SK-N-SH (cell line): ENCODE data around the gene AGAP1. TPM values are rescaled to one million over a fixed set of nuclear protein-coding genes. Genes with fewer than 3 reads are reported as not detected.

Experiments
- CTCF ChIA-PET: fragments of 300-600, 350-600 bp; formaldehyde crosslinking; extraction: SDS; loops from one replicate; lab custom pipeline; 2021; lab: Yijun Ruan, JAX
- POLR2A ChIA-PET: fragments of 350-600 bp; sonication (Branson Sonifier 250); formaldehyde crosslinking; extraction: SDS; loops from one replicate; lab custom pipeline; 2020; ENCODE audit warnings: antibody characterized with exemption, inconsistent platforms; lab: Yijun Ruan, JAX
- DNase-seq: peaks from one replicate; pipeline ENCODE4 v3.0.0; 2012
- H2AFZ ChIP-seq: fragments of 200-600 bp; sonication (generic); 2 replicates; pipeline ENCODE4 v1.8.1; 2016; ENCODE audit warnings: antibody characterized with exemption, mild to moderate bottlenecking, low read depth
- H3F3A ChIP-seq: fragments of 200-600 bp; sonication (generic); replicated peaks from 2 replicates; pipeline ENCODE3; 2016; ENCODE audit warnings: antibody characterized with exemption, mild to moderate bottlenecking; ENCODE audit not compliant: insufficient read depth
- H3K27ac ChIP-seq, 2 experiments: fragments of 200-500 bp in 1 of 2; fragments of 200-600 bp in 1 of 2; sonication (Bioruptor generic) in 1 of 2; sonication (generic), shearing (Covaris generic) in 1 of 2; 2 replicates each; pipeline versions ENCODE4 v1.5.1 to v1.6.1; 2014 to 2016; ENCODE audit warnings: low read depth in 2 of 2, inconsistent platforms in 1 of 2, low read length in 1 of 2, mild to moderate bottlenecking in 1 of 2, mixed read lengths in 1 of 2
- H3K27me3 ChIP-seq: fragments of 200-600 bp; sonication (generic), shearing (Covaris generic); 2 replicates; pipeline ENCODE4 v1.6.1; 2016; ENCODE audit warnings: mixed run types; ENCODE audit not compliant: insufficient read depth
- H3K36me3 ChIP-seq, 2 experiments: fragments of 200-500 bp in 1 of 2; fragments of 200-600 bp in 1 of 2; sonication (Bioruptor generic) in 1 of 2; sonication (generic) in 1 of 2; replicated peaks in 1 of 2; 2 replicates each; pipeline versions ENCODE3 to v1.5.1; 2014 to 2016; ENCODE audit warnings: low read length in 1 of 2, mild to moderate bottlenecking in 1 of 2; ENCODE audit not compliant: insufficient read depth in 2 of 2, control insufficient read depth in 1 of 2
- H3K4me1 ChIP-seq, 2 experiments: fragments of 200-500 bp in 1 of 2; fragments of 200-600 bp in 1 of 2; sonication (Bioruptor generic) in 1 of 2; sonication (generic), shearing (Covaris generic) in 1 of 2; 2 replicates each; pipeline versions ENCODE4 v1.5.1 to v1.6.1; 2014 to 2016; ENCODE audit warnings: low read depth in 1 of 2, low read length in 1 of 2, mixed run types in 1 of 2; ENCODE audit not compliant: insufficient read depth in 2 of 2, control insufficient read depth in 1 of 2
- H3K4me2 ChIP-seq: fragments of 200-600 bp; sonication (generic), shearing (Covaris generic); 2 replicates; pipeline ENCODE4 v1.6.1; 2017; ENCODE audit warnings: mixed run types
- H3K4me3 ChIP-seq, 2 experiments: fragments of 200-500 bp in 1 of 2; fragments of 200-600 bp in 1 of 2; sonication (Bioruptor generic) in 1 of 2; sonication (generic), shearing (Covaris generic) in 1 of 2; 2 replicates each; pipeline versions ENCODE4 v1.5.1 to v1.8.1; 2014 to 2016; ENCODE audit warnings: low read depth in 2 of 2, inconsistent platforms in 1 of 2, low read length in 1 of 2, mild to moderate bottlenecking in 1 of 2, mixed read lengths in 1 of 2, moderate library complexity in 1 of 2
- H3K79me2 ChIP-seq: fragments of 200-600 bp; sonication (generic); 2 replicates; pipeline ENCODE4 v1.8.1; 2017; ENCODE audit warnings: mild to moderate bottlenecking; ENCODE audit not compliant: insufficient read depth
- H3K9ac ChIP-seq: fragments of 200-600 bp; sonication (generic); 2 replicates; pipeline ENCODE4 v1.6.1; 2017; ENCODE audit warnings: mixed run types
- H3K9me2 ChIP-seq: fragments of 200-600 bp; sonication (generic); 2 replicates; pipeline ENCODE4 v1.6.1; 2017; ENCODE audit warnings: mixed run types
- H3K9me3 ChIP-seq: fragments of 200-600 bp; sonication (generic); 2 replicates; pipeline ENCODE4 v1.6.1; 2017; ENCODE audit warnings: mixed run types, mild to moderate bottlenecking, moderate library complexity
- H4K20me1 ChIP-seq: fragments of 200-600 bp; sonication (generic); 2 replicates; pipeline ENCODE4 v1.6.1; 2017; ENCODE audit warnings: mild to moderate bottlenecking, mixed run types; ENCODE audit not compliant: insufficient read depth
- EZH2phosphoT487 ChIP-seq: fragments of 200-600 bp; sonication (generic); IDR thresholded peaks from 2 replicates; pipeline ENCODE4 v1.6.1; 2017; ENCODE audit warnings: low read depth, mixed run types, mild to moderate bottlenecking, antibody characterized with exemption, moderate library complexity, borderline replicate concordance
- FOSL2 ChIP-seq: IDR thresholded peaks from 2 replicates; pipeline ENCODE4 v1.4.0; 2012; ENCODE audit warnings: low read depth, mild to moderate bottlenecking, moderate library complexity, borderline replicate concordance
- GATA2 ChIP-seq: sonication (generic); formaldehyde crosslinking; IDR thresholded peaks from 2 replicates; pipeline ENCODE4 v1.5.0; 2020; ENCODE audit warnings: mild to moderate bottlenecking, missing genetic modification reagents
- IRF3 ChIP-seq: fragments of 150-350 bp; IDR thresholded peaks from 2 replicates; pipeline ENCODE4 v1.6.1; 2016; ENCODE audit warnings: mild to moderate bottlenecking, low read depth, low read length
- POLR2AphosphoS5 ChIP-seq: IDR thresholded peaks from 2 replicates; pipeline ENCODE4 v1.6.1; 2012; ENCODE audit warnings: low read depth, low read length
- RFX5 ChIP-seq: IDR thresholded peaks from 2 replicates; pipeline ENCODE4 v1.6.1; 2012; ENCODE audit warnings: mild to moderate bottlenecking, improper control_type of control experiment, low read length
- SIN3A ChIP-seq: IDR thresholded peaks from 2 replicates; pipeline ENCODE4 v1.6.1; 2012; ENCODE audit warnings: low read depth, mild to moderate bottlenecking, low read length, moderate library complexity, borderline replicate concordance
- USF2 ChIP-seq: fragments of 150-350 bp; IDR thresholded peaks from 2 replicates; pipeline ENCODE4 v1.6.1; 2017; ENCODE audit warnings: antibody characterized with exemption, low read length, low read depth, borderline replicate concordance
- WGBS: methylation state at CpG from one replicate; pipeline ENCODE4 v1.1.6; 2017; ENCODE audit warnings: low lambda C conversion rate; 5-methylcytosine and 5-hydroxymethylcytosine counted together
- polyA plus RNA-seq, 3 experiments: library from polyadenylated mRNA; depleted of rRNA; stranded (reverse); fragments of >200 nt; gene quantifications; 2 replicates each; pipeline ENCODE4 v1.2.3, GENCODE V29; 2012

The AGAP1 gene
- polyA plus RNA-seq, 1 of the 3 experiments (the other 2 are of a cell fraction), result 8.8 TPM

GRCh38 chr2:235848946-235849345 is 355.1 kb downstream of the AGAP1 start:
- no peaks in the 10 kb centered on the region for H4K20me1 ChIP-seq
- no peak overlapping the region for H3K9ac ChIP-seq
- TF ChIP-seq SIN3A (no peak), USF2 (no peak), GATA2 (CRISPR knock-in tag) (no peak)
- no peaks in the 10 kb centered on the region for H3K27me3 ChIP-seq
- H3K4me3 ChIP-seq, result no peak overlapping the region
- WGBS, result 96% methylated on average over 7 of the region's 7 CpGs
- DNase-seq, result no peak
- ChIA-PET POLR2A (no interaction called here), CTCF (interaction anchor here (0.6 to 2.1 kb wide), 4 partner anchors 8 to 331 kb away, joined by 3 to 6 read pairs (median 3); no protein-coding TSS in a partner anchor)
- no peaks in the 10 kb centered on the region for H3K9me3 ChIP-seq
- H3K27ac ChIP-seq, result no peak overlapping the region
- H3K4me1 ChIP-seq, result peaks cover 0 to 3% of the 10 kb centered on the region in 2 experiments; a peak in 1 of 4 replicates
- H3K36me3 ChIP-seq, result no peaks in the 10 kb centered on the region
- no peak overlapping the region for H3K4me2 ChIP-seq
- no peak overlapping the region for H2AFZ ChIP-seq
- H3K9me2 ChIP-seq, result no peaks in the 10 kb centered on the region
- H3F3A ChIP-seq, result no peaks in the 10 kb centered on the region
- no peaks in the 10 kb centered on the region for H3K79me2 ChIP-seq

- TF ChIP-seq FOSL2 (no peak), EZH2phosphoT487 (no peak), RFX5 (no peak), USF2 (no peak), POLR2AphosphoS5 (no peak), SIN3A (no peak), IRF3 (no peak)
- no peaks in the 10 kb centered on the region for H3F3A ChIP-seq
- no peaks in the 10 kb centered on the region for H3K9me2 ChIP-seq
- no peaks in the 10 kb centered on the region for H4K20me1 ChIP-seq
- CTCF ChIA-PET, result interaction anchor here (0.6 to 2.1 kb wide), 4 partner anchors 8 to 331 kb away, joined by 3 to 6 read pairs (median 3); no protein-coding TSS in a partner anchor
- POLR2A ChIA-PET, result no interaction called here
- H3K9ac ChIP-seq, result no peak overlapping the region
- no peaks in the 10 kb centered on the region for H3K79me2 ChIP-seq
- DNase-seq, result no peak
- H3K27me3 ChIP-seq, result no peaks in the 10 kb centered on the region
- no peak overlapping the region for H3K27ac ChIP-seq
- no peak overlapping the region for H2AFZ ChIP-seq
- H3K9me3 ChIP-seq, result no peaks in the 10 kb centered on the region
- H3K36me3 ChIP-seq, result no peaks in the 10 kb centered on the region
- H3K4me3 ChIP-seq, result no peak overlapping the region
- H3K4me1 ChIP-seq, result peaks cover 0 to 3% of the 10 kb centered on the region in 2 experiments; a peak in 1 of 4 replicates
- no peak overlapping the region for H3K4me2 ChIP-seq
- WGBS, result 90% methylated on average over 5 of the region's 10 CpGs
Measured at GRCh38 chr2:235849489-235849888, 355.6 kb downstream of the AGAP1 start.
